HepG2 (cell line): ENCODE measurements around the gene MTMR1. TPM values are rescaled to one million over a fixed set of nuclear protein-coding genes. Genes with fewer than 3 reads are reported as not detected.

Source experiments
- ARID4A ChIP-seq: sonication (generic); formaldehyde crosslinking; IDR thresholded peaks from 2 replicates; pipeline ENCODE4 v1.5.0; 2020; ENCODE audit warnings: mild to moderate bottlenecking, missing genetic modification reagents, borderline replicate concordance
- ATF7 ChIP-seq, 2 experiments: fragments of 450-650 bp in 1 of 2; sonication (generic) in 1 of 2; formaldehyde crosslinking in 1 of 2; IDR thresholded peaks; 2 replicates each; pipeline versions ENCODE4 v1.4.0 to v1.6.1; 2016 to 2020; ENCODE audit warnings: antibody characterized with exemption in 1 of 2, mild to moderate bottlenecking in 1 of 2, missing genetic modification reagents in 1 of 2
- HOXA5 ChIP-seq: sonication (generic); formaldehyde crosslinking; IDR thresholded peaks from 2 replicates; pipeline ENCODE4 v1.4.0; 2020; ENCODE audit warnings: missing genetic modification reagents
- JUND ChIP-seq: sonication (generic); formaldehyde crosslinking; IDR thresholded peaks from 2 replicates; pipeline ENCODE4 v1.8.0; 2022; ENCODE audit warnings: mild to moderate bottlenecking, missing genetic modification reagents
- MAZ ChIP-seq, 2 experiments: sonication (generic) in 1 of 2; formaldehyde crosslinking in 1 of 2; IDR thresholded peaks; 2 replicates each; pipeline versions ENCODE4 v1.5.0 to v1.6.1; 2012 to 2020; ENCODE audit warnings: low read depth in 2 of 2, mild to moderate bottlenecking in 2 of 2, borderline replicate concordance in 1 of 2, improper control_type of control experiment in 1 of 2, low read length in 1 of 2, missing genetic modification reagents in 1 of 2, moderate library complexity in 1 of 2
- NR3C1 ChIP-seq: sonication (generic); formaldehyde crosslinking; IDR thresholded peaks from 2 replicates; pipeline ENCODE4 v1.4.0; 2020; ENCODE audit warnings: missing genetic modification reagents
- PHF21A ChIP-seq: sonication (generic); formaldehyde crosslinking; IDR thresholded peaks from 2 replicates; pipeline ENCODE4 v1.5.0; 2020; ENCODE audit warnings: mild to moderate bottlenecking, missing genetic modification reagents
- SMAD3 ChIP-seq: sonication (generic); formaldehyde crosslinking; IDR thresholded peaks from 2 replicates; pipeline ENCODE4 v1.4.0; 2020; ENCODE audit warnings: missing genetic modification reagents
- STAT6 ChIP-seq: sonication (generic); formaldehyde crosslinking; IDR thresholded peaks from 2 replicates; pipeline ENCODE4 v1.4.0; 2020; ENCODE audit warnings: missing genetic modification reagents, mild to moderate bottlenecking, borderline replicate concordance
- TAF15 ChIP-seq: fragments of 200-400 bp; formaldehyde crosslinking; IDR thresholded peaks from one replicate; pipeline ENCODE4 v1.6.1; 2018; ENCODE audit warnings: mild to moderate bottlenecking, low read depth, low read length; ENCODE audit not compliant: poor library complexity, severe bottlenecking
- ZFP36L2 ChIP-seq: sonication (generic); formaldehyde crosslinking; IDR thresholded peaks from 2 replicates; pipeline ENCODE4 v1.4.0; 2020; ENCODE audit warnings: missing genetic modification reagents
- ZNF136 ChIP-seq: sonication (generic); formaldehyde crosslinking; IDR thresholded peaks from 2 replicates; pipeline ENCODE4 v1.8.1; 2022; ENCODE audit warnings: low read depth, mild to moderate bottlenecking, moderate library complexity, missing genetic modification reagents
- ZNF383 ChIP-seq: sonication (generic); formaldehyde crosslinking; IDR thresholded peaks from 2 replicates; pipeline ENCODE4 v1.4.0; 2020; ENCODE audit warnings: missing genetic modification reagents, mild to moderate bottlenecking, borderline replicate concordance
- ZNF44 ChIP-seq: sonication (generic); formaldehyde crosslinking; IDR thresholded peaks from 2 replicates; pipeline ENCODE4 v1.5.1; 2020; ENCODE audit warnings: mild to moderate bottlenecking, missing genetic modification reagents
- ZNF468 ChIP-seq: sonication (generic); formaldehyde crosslinking; IDR thresholded peaks from 2 replicates; pipeline ENCODE4 v1.8.0; 2022; ENCODE audit warnings: mild to moderate bottlenecking, moderate library complexity, missing genetic modification reagents
- ZNF547 ChIP-seq: sonication (generic); formaldehyde crosslinking; IDR thresholded peaks from 2 replicates; pipeline ENCODE4 v1.5.1; 2020; ENCODE audit warnings: mild to moderate bottlenecking, missing genetic modification reagents
- ZNF549 ChIP-seq: sonication (generic); formaldehyde crosslinking; IDR thresholded peaks from 2 replicates; pipeline ENCODE4 v1.5.0; 2020; ENCODE audit warnings: missing genetic modification reagents
- ZNF652 ChIP-seq: IDR thresholded peaks from 2 replicates; pipeline ENCODE4 v1.6.1; 2016; ENCODE audit warnings: low read depth, borderline replicate concordance
- ZNF883 ChIP-seq: sonication (generic); formaldehyde crosslinking; IDR thresholded peaks from 2 replicates; pipeline ENCODE4 v1.5.1; 2020; ENCODE audit warnings: mild to moderate bottlenecking, missing genetic modification reagents; ENCODE audit errors: not compliant biosample characterization
- polyA plus RNA-seq, 8 experiments: library from polyadenylated mRNA; depleted of rRNA in 3 of 8; stranded (reverse) in 7 of 8; unstranded in 1 of 8; fragments of >200 nt; fragmentation: Illumina TruSeq in 4 of 8; extraction: Trizol in 4 of 8; gene quantifications; 2 replicates each; pipeline versions ENCODE4 v1.2.1 to v1.2.3, GENCODE V29; 2011 to 2016; ENCODE audit warnings: low read depth in 4 of 8, missing spikeins in 1 of 8, mixed read lengths in 1 of 8; ENCODE audit not compliant: insufficient read depth in 1 of 8
- total RNA-seq, 5 experiments: library from RNA; depleted of rRNA; stranded (reverse); fragments of >200 nt; fragmentation: Illumina TruSeq; extraction: Trizol; gene quantifications; 2 replicates each; pipeline ENCODE4 v1.2.3, GENCODE V29; 2016; ENCODE audit warnings: low read depth in 1 of 5
- TF ChIP-seq, protein P1 (sequence below): IDR thresholded peaks from 2 replicates; pipeline ENCODE4 v1.6.1; 2012; ENCODE audit warnings: low read depth, low read length, improper control_type of control experiment
- TF ChIP-seq, protein P2 (sequence below): sonication (generic); formaldehyde crosslinking; IDR thresholded peaks from 2 replicates; pipeline ENCODE4 v1.5.0; 2020; ENCODE audit warnings: missing genetic modification reagents

The MTMR1 gene
- total and polyA plus RNA-seq, 2 of the 13 experiments (the other 11 are each of a cell fraction or from before 2014, with no cell fraction given): 8.9 to 11.1 TPM

DNA sequence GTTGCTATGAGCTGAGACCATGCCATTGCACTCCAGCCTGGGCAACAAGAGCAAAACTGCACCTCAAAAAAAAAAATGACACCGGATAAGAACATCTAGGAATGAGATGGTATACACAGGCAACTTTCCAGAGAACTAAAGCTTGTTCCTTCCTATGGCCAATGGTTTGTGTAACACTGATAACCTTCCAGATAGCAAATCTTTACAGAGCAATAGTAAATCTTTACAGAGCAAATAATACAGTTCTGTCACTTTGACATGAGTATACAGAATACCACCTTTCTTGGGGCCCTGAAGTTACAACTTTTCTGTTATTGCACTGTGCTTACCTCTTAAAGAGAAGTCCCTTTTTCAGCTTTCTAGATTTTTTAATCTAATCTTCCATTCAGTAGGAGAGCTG lies 113.6 kb downstream of the MTMR1 start (continued):
- TF ChIP-seq MAZ (IDR thresholded peaks at IDR 0.05; ENCODE audit: borderline replicate concordance, low read depth, low read length) (no peak), MAZ (CRISPR knock-in tag; IDR thresholded peaks at IDR 0.05; ENCODE audit: low read depth) (no peak), ZNF547 (CRISPR knock-in tag) (no peak), HOXA5 (CRISPR knock-in tag) (no peak), ZNF44 (no peak), ZNF652 (no peak), ATF7 (IDR thresholded peaks at IDR 0.05) (no peak), ATF7 (CRISPR knock-in tag; IDR thresholded peaks at IDR 0.05) (no peak), ZNF468 (CRISPR knock-in tag) (no peak), ZNF549 (CRISPR knock-in tag) (no peak), ZNF383 (no peak), ZNF136 (CRISPR knock-in tag) (no peak), ZNF883 (CRISPR knock-in tag) (no peak), PHF21A (CRISPR knock-in tag) (no peak), JUND (no peak), NR3C1 (CRISPR knock-in tag) (no peak), ARID4A (no peak), SMAD3 (CRISPR knock-in tag) (no peak), ZFP36L2 (CRISPR knock-in tag) (no peak), STAT6 (CRISPR knock-in tag) (no peak), TAF15 (no peak)
- TF ChIP-seq, protein P1, sequence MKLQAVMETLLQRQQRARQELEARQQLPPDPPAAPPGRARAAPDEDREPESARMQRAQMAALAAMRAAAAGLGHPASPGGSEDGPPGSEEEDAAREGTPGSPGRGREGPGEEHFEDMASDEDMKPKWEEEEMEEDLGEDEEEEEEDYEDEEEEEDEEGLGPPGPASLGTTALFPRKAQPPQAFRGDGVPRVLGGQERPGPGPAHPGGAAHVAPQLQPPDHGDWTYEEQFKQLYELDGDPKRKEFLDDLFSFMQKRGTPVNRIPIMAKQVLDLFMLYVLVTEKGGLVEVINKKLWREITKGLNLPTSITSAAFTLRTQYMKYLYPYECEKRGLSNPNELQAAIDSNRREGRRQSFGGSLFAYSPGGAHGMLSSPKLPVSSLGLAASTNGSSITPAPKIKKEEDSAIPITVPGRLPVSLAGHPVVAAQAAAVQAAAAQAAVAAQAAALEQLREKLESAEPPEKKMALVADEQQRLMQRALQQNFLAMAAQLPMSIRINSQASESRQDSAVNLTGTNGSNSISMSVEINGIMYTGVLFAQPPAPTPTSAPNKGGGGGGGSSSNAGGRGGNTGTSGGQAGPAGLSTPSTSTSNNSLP: no peak
- TF ChIP-seq, protein P2, sequence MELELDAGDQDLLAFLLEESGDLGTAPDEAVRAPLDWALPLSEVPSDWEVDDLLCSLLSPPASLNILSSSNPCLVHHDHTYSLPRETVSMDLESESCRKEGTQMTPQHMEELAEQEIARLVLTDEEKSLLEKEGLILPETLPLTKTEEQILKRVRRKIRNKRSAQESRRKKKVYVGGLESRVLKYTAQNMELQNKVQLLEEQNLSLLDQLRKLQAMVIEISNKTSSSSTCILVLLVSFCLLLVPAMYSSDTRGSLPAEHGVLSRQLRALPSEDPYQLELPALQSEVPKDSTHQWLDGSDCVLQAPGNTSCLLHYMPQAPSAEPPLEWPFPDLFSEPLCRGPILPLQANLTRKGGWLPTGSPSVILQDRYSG (CRISPR knock-in tag): no peak
